CD4-positive, alpha-beta T cell (primary cell): Measurements from ENCODE around the gene ITGAX. TPM values are rescaled to one million over a fixed set of nuclear protein-coding genes. Genes with fewer than 3 reads are reported as not detected.

Experiments used
- ATAC-seq: fragments of 200-7000 bp; cut with Tn5 transposase; one replicate; pipeline ENCODE4 v1.10.0; 2022; ENCODE audit warnings: mild to moderate bottlenecking; ENCODE audit not compliant: poor library complexity
- CTCF ChIA-PET: fragments of 350-600 bp; sonication (Branson Sonifier 250); formaldehyde crosslinking; loops from one replicate; lab custom pipeline; 2021; ENCODE audit warnings: antibody characterized with exemption, inconsistent platforms; lab: Charles Lee
- POLR2A ChIA-PET: fragments of 350-600 bp; sonication (Branson Sonifier 250); formaldehyde crosslinking; loops from one replicate; lab custom pipeline; 2021; ENCODE audit warnings: antibody characterized with exemption, inconsistent platforms; lab: Charles Lee
- DNase-seq, 14 experiments: peaks; one replicate each; pipeline ENCODE4 v3.0.0-alpha.2; 2013 to 2020; ENCODE audit warnings: mixed read lengths in 2 of 14
- H3K27ac ChIP-seq, 2 donors: one replicate each; pipeline versions ENCODE4 v1.5.1 to v1.7.0; 2013; ENCODE audit warnings: low read length in 2 of 2, low read depth in 1 of 2, mild to moderate bottlenecking in 1 of 2
- H3K27me3 ChIP-seq, 2 experiments: 1 replicate in 1 of 2; 2 replicates in 1 of 2; pipeline versions ENCODE4 v1.6.1 to v1.7.0; 2013; ENCODE audit warnings: low read length in 2 of 2, control low read depth in 1 of 2, mild to moderate bottlenecking in 1 of 2, moderate library complexity in 1 of 2; ENCODE audit not compliant: insufficient read depth in 2 of 2, control insufficient read depth in 1 of 2
- H3K36me3 ChIP-seq: one replicate; pipeline ENCODE4 v1.6.1; 2013; ENCODE audit warnings: low read length, control low read depth; ENCODE audit not compliant: insufficient read depth
- H3K4me1 ChIP-seq: one replicate; pipeline ENCODE4 v1.6.1; 2013; ENCODE audit warnings: low read length, control low read depth; ENCODE audit not compliant: insufficient read depth
- H3K4me3 ChIP-seq: one replicate; pipeline ENCODE4 v1.5.1; 2013; ENCODE audit warnings: mild to moderate bottlenecking, low read length, moderate library complexity
- H3K9me3 ChIP-seq, 2 experiments: 1 replicate in 1 of 2; 2 replicates in 1 of 2; pipeline versions ENCODE4 v1.6.1 to v1.7.0; 2013; ENCODE audit warnings: low read length in 2 of 2, mild to moderate bottlenecking in 2 of 2, control low read depth in 1 of 2, moderate library complexity in 1 of 2; ENCODE audit not compliant: control insufficient read depth in 1 of 2, insufficient read depth in 1 of 2
- H3K27ac Mint-ChIP-seq: one replicate; pipeline ENCODE4 v1.8.0; 2020; ENCODE audit warnings: mixed read lengths
- H3K27me3 Mint-ChIP-seq: one replicate; pipeline ENCODE4 v1.8.0; 2021; ENCODE audit warnings: mixed read lengths
- H3K36me3 Mint-ChIP-seq: one replicate; pipeline ENCODE4 v1.8.0; 2021; ENCODE audit warnings: low read depth, mixed read lengths
- H3K4me1 Mint-ChIP-seq: one replicate; pipeline ENCODE4 v1.8.0; 2021; ENCODE audit warnings: low read depth, mixed read lengths
- H3K4me3 Mint-ChIP-seq: one replicate; pipeline ENCODE4 v1.8.0; 2020; ENCODE audit warnings: mild to moderate bottlenecking, mixed read lengths
- H3K9me3 Mint-ChIP-seq: one replicate; pipeline ENCODE4 v1.8.0; 2020; ENCODE audit warnings: mixed read lengths
- CTCF ChIP-seq: fragments of 200-600 bp; IDR thresholded peaks from one replicate; pipeline ENCODE4 v1.8.0; 2022; ENCODE audit warnings: antibody characterized with exemption, mild to moderate bottlenecking
- intact Hi-C, 2 experiments: fragments of 100-400 bp; cut with DNase I in 1 of 2; cut with micrococcal nuclease in 1 of 2; formaldehyde crosslinking; loops; one replicate each; pipeline versions ENCODE4 v1.15.1 to v1.9.0; 2023 to 2025; cut with DNase I, micrococcal nuclease
- total RNA-seq, 174 experiments: library from RNA in 2 of 174; stranded (reverse) in 2 of 174; gene quantifications; one replicate each; pipeline ENCODE4 v1.2.3 and lab custom pipeline; 2021 to 2026

ITGAX gene
- total RNA-seq, 2 experiments from 2014 or later: 5.5 to 6.0 TPM

- peaks cover 4% of the 10 kb centered on the region for H3K4me1 ChIP-seq
- Mint-ChIP-seq H3K27ac (no peak overlapping the region), H3K36me3 (no peaks in the 10 kb centered on the region), H3K9me3 (no peaks in the 10 kb centered on the region), H3K27me3 (peaks cover 20% of the 10 kb centered on the region), H3K4me1 (no peaks in the 10 kb centered on the region), H3K4me3 (no peak overlapping the region)
- H3K4me3 ChIP-seq: no peak overlapping the region
- H3K27me3 ChIP-seq: peaks cover 0 to 4% of the 10 kb centered on the region in 2 experiments
- CTCF ChIA-PET: interaction anchor here (1.0 to 1.3 kb wide), 4 partner anchors 9 to 429 kb away, joined by 3 to 4 read pairs (median 3); no protein-coding TSS in a partner anchor
- ATAC-seq (peak; percentile 69), DNase-seq (peak; percentile 26 to 74 (median 50))
- H3K27ac ChIP-seq: no peak overlapping the region
- no peaks in the 10 kb centered on the region for H3K36me3 ChIP-seq
- POLR2A ChIA-PET: interaction anchor here (0.6 to 1.1 kb wide), 2 partner anchors 78 to 202 kb away, joined by 3 to 4 read pairs; no protein-coding TSS in a partner anchor
- H3K9me3 ChIP-seq: no peaks in the 10 kb centered on the region
- intact Hi-C loops: loop anchor here in 1 of 2 experiments (5.0 kb wide), 2 partner anchors 395 to 485 kb away; partner anchors contain the start of gene HSD3B7
- TF ChIP-seq CTCF: peak; percentile 53
These were observed 27.6 kb downstream of the ITGAX start for GRCh38 chr16:31382485-31383161.

GRCh38 chr16:31385680-31386079 lies 30.7 kb downstream of the ITGAX start:
- CTCF ChIA-PET: no interaction called here
- POLR2A ChIA-PET: no interaction called here
- Mint-ChIP-seq H3K9me3 (no peaks in the 10 kb centered on the region), H3K27ac (no peak overlapping the region), H3K36me3 (no peaks in the 10 kb centered on the region), H3K4me1 (no peaks in the 10 kb centered on the region), H3K27me3 (peaks cover 30% of the 10 kb centered on the region), H3K4me3 (no peak overlapping the region)
- Histone ChIP-seq H3K9me3 (no peaks in the 10 kb centered on the region), H3K4me3 (no peak overlapping the region), H3K4me1 (peaks cover 4% of the 10 kb centered on the region), H3K27ac (no peak overlapping the region), H3K27me3 (peaks cover 0 to 4% of the 10 kb centered on the region in 2 experiments), H3K36me3 (no peaks in the 10 kb centered on the region)
- ATAC-seq (no peak), DNase-seq (no peak)
- no peak for TF ChIP-seq CTCF
- intact Hi-C loops: no loop called here

GRCh38 chr16:31386157-31386984 lies 31.4 kb downstream of the ITGAX start:
- no peaks in the 10 kb centered on the region for H3K36me3 Mint-ChIP-seq
- H3K4me1 Mint-ChIP-seq: no peaks in the 10 kb centered on the region
- H3K4me3 Mint-ChIP-seq: no peak overlapping the region
- intact Hi-C loops: no loop called here
- ATAC-seq: no peak
- CTCF ChIA-PET: interaction anchor here (0.7 kb wide), 1 partner anchor 9 kb away, joined by 3 read pairs; no protein-coding TSS in a partner anchor
- H3K9me3 Mint-ChIP-seq: no peaks in the 10 kb centered on the region
- no peak for TF ChIP-seq CTCF
- Histone ChIP-seq H3K27me3 (peaks cover 0 to 4% of the 10 kb centered on the region in 2 experiments), H3K36me3 (no peaks in the 10 kb centered on the region), H3K9me3 (no peaks in the 10 kb centered on the region), H3K4me3 (no peak overlapping the region), H3K27ac (no peak overlapping the region), H3K4me1 (peaks cover 4% of the 10 kb centered on the region)
- peak in 3 of 14 experiments; percentile 19 to 61 (median 57) for DNase-seq
- POLR2A ChIA-PET: no interaction called here
- peaks cover 30% of the 10 kb centered on the region for H3K27me3 Mint-ChIP-seq
- no peak overlapping the region for H3K27ac Mint-ChIP-seq
